GM23338 (cell line): ENCODE data around the gene SSBP2. TPM values are rescaled to one million over a fixed set of nuclear protein-coding genes. Genes with fewer than 3 reads are reported as not detected.
"Not testable (repeated sequence)": the region's sequence is repeated elsewhere in the genome, so short reads cannot be mapped to it uniquely, and the experiment has no call there.

Experiments used
- ATAC-seq: fragments of 200-7000 bp; cut with Tn5 transposase; 3 replicates; pipeline ENCODE4 v1.9.1; 2020
- DNase-seq: peaks from one replicate; pipeline ENCODE4 v3.0.0-alpha.2; 2015; ENCODE audit warnings: low spot score
- H2AFZ ChIP-seq: fragments of 200-600 bp; sonication (generic); 2 replicates; pipeline ENCODE4 v1.8.0; 2016; ENCODE audit warnings: antibody characterized with exemption, mild to moderate bottlenecking, moderate library complexity
- H3F3A ChIP-seq: fragments of 200-600 bp; sonication (generic); replicated peaks from 2 replicates; pipeline ENCODE4 v1.8.0; 2017; ENCODE audit warnings: antibody characterized with exemption, mixed run types, low read depth
- H3K27ac ChIP-seq: fragments of 200-600 bp; sonication (generic); 2 replicates; pipeline ENCODE4 v1.6.1; 2016; ENCODE audit warnings: low read depth
- H3K27me3 ChIP-seq: fragments of 200-600 bp; sonication (generic); 2 replicates; pipeline ENCODE4 v1.8.0; 2016; ENCODE audit warnings: mild to moderate bottlenecking, mixed run types, moderate library complexity; ENCODE audit not compliant: insufficient read depth
- H3K36me3 ChIP-seq: fragments of 200-600 bp; sonication (generic); 2 replicates; pipeline ENCODE4 v1.8.0; 2016; ENCODE audit warnings: mild to moderate bottlenecking; ENCODE audit not compliant: insufficient read depth
- H3K4me1 ChIP-seq: fragments of 200-600 bp; sonication (generic); 2 replicates; pipeline ENCODE4 v1.8.0; 2016; ENCODE audit warnings: mild to moderate bottlenecking, moderate library complexity; ENCODE audit not compliant: insufficient read depth
- H3K4me2 ChIP-seq: fragments of 200-600 bp; sonication (generic); 2 replicates; pipeline ENCODE4 v1.7.1; 2017; ENCODE audit warnings: mixed run types
- H3K4me3 ChIP-seq: fragments of 200-600 bp; sonication (generic); 2 replicates; pipeline ENCODE4 v1.6.1; 2016; ENCODE audit warnings: mixed run types
- H3K79me2 ChIP-seq: fragments of 200-600 bp; sonication (generic); replicated peaks from 2 replicates; pipeline ENCODE4 v1.8.0; 2017; ENCODE audit warnings: mild to moderate bottlenecking; ENCODE audit not compliant: insufficient read depth
- H3K9me2 ChIP-seq: fragments of 200-600 bp; sonication (generic); 2 replicates; pipeline ENCODE4 v1.8.0; 2017; ENCODE audit not compliant: insufficient read depth
- H4K20me1 ChIP-seq: fragments of 200-600 bp; sonication (generic); replicated peaks from 2 replicates; pipeline ENCODE4 v1.8.0; 2017; ENCODE audit warnings: mild to moderate bottlenecking; ENCODE audit not compliant: insufficient read depth
- H3K27ac Mint-ChIP-seq: 2 replicates; pipeline ENCODE4 v1.8.0; 2020; ENCODE audit warnings: inconsistent platforms, mild to moderate bottlenecking, moderate library complexity, mixed read lengths
- H3K27me3 Mint-ChIP-seq: 3 replicates; pipeline ENCODE4 v1.8.0; 2022; ENCODE audit warnings: low read depth, mild to moderate bottlenecking, moderate library complexity, mixed read lengths, inconsistent platforms; ENCODE audit not compliant: insufficient read depth, poor library complexity
- H3K36me3 Mint-ChIP-seq: 3 replicates; pipeline ENCODE4 v1.8.0; 2021; ENCODE audit warnings: low read depth, mild to moderate bottlenecking, inconsistent platforms, moderate library complexity, mixed read lengths
- H3K4me1 Mint-ChIP-seq: 3 replicates; pipeline ENCODE4 v1.8.0; 2020; ENCODE audit warnings: mild to moderate bottlenecking, inconsistent platforms, mixed read lengths
- H3K4me3 Mint-ChIP-seq: 3 replicates; pipeline ENCODE4 v1.8.0; 2021; ENCODE audit warnings: moderate library complexity, mild to moderate bottlenecking, inconsistent platforms, mixed read lengths
- H3K9me3 Mint-ChIP-seq: 3 replicates; pipeline ENCODE4 v1.8.0; 2020; ENCODE audit warnings: moderate library complexity, mild to moderate bottlenecking, inconsistent platforms, mixed read lengths
- REST ChIP-seq: IDR thresholded peaks from one replicate; pipeline ENCODE4 v1.6.1; 2018; ENCODE audit warnings: antibody characterized with exemption; ENCODE audit not compliant: unreplicated experiment
- STAT1 ChIP-seq: IDR thresholded peaks from one replicate; pipeline ENCODE4 v1.6.1; 2016; ENCODE audit warnings: antibody characterized with exemption; ENCODE audit not compliant: unreplicated experiment
- polyA plus RNA-seq: library from polyadenylated mRNA; unstranded; fragments of >200 nt; fragmentation: Nextera tagmentation; extraction: Ambion mirVana; gene quantifications from 2 replicates; pipeline ENCODE4 v1.2.1, GENCODE V29; 2016
- total RNA-seq: library from RNA; depleted of rRNA; stranded (reverse); fragments of >200 nt; shearing (Covaris generic); gene quantifications from 2 replicates; pipeline ENCODE4 v1.2.3, GENCODE V29; 2014
- TF ChIP-seq, protein P1 (sequence below): fragments of 250-450 bp; sonication (Bioruptor Pico); IDR thresholded peaks from 2 replicates; pipeline ENCODE4 v1.5.0; 2020; ENCODE audit warnings: mild to moderate bottlenecking, moderate library complexity

SSBP2 gene
- total and polyA plus RNA-seq, 2 experiments from 2014 or later = 21.5 to 24.7 TPM

DNA sequence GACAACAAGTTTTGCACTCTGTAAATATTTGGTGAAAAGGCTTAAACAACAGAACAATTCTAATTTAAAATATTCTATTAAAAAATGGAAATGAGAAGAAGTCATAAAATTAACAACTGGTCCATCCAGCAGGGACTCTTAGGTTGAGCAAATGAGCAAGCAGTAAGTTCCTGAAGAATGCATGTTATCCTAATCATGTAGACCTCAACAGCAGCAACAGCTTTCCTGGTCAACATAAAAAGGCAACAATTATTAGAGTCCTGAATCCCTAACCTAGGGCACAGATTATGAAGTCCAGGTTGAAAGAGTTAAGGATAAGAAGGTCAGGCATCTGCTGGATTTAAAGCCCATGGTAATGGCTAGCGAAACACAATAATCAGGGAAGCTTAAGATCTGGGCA lies 120.9 kb downstream of the SSBP2 start (continued):
- TF ChIP-seq, protein P1, sequence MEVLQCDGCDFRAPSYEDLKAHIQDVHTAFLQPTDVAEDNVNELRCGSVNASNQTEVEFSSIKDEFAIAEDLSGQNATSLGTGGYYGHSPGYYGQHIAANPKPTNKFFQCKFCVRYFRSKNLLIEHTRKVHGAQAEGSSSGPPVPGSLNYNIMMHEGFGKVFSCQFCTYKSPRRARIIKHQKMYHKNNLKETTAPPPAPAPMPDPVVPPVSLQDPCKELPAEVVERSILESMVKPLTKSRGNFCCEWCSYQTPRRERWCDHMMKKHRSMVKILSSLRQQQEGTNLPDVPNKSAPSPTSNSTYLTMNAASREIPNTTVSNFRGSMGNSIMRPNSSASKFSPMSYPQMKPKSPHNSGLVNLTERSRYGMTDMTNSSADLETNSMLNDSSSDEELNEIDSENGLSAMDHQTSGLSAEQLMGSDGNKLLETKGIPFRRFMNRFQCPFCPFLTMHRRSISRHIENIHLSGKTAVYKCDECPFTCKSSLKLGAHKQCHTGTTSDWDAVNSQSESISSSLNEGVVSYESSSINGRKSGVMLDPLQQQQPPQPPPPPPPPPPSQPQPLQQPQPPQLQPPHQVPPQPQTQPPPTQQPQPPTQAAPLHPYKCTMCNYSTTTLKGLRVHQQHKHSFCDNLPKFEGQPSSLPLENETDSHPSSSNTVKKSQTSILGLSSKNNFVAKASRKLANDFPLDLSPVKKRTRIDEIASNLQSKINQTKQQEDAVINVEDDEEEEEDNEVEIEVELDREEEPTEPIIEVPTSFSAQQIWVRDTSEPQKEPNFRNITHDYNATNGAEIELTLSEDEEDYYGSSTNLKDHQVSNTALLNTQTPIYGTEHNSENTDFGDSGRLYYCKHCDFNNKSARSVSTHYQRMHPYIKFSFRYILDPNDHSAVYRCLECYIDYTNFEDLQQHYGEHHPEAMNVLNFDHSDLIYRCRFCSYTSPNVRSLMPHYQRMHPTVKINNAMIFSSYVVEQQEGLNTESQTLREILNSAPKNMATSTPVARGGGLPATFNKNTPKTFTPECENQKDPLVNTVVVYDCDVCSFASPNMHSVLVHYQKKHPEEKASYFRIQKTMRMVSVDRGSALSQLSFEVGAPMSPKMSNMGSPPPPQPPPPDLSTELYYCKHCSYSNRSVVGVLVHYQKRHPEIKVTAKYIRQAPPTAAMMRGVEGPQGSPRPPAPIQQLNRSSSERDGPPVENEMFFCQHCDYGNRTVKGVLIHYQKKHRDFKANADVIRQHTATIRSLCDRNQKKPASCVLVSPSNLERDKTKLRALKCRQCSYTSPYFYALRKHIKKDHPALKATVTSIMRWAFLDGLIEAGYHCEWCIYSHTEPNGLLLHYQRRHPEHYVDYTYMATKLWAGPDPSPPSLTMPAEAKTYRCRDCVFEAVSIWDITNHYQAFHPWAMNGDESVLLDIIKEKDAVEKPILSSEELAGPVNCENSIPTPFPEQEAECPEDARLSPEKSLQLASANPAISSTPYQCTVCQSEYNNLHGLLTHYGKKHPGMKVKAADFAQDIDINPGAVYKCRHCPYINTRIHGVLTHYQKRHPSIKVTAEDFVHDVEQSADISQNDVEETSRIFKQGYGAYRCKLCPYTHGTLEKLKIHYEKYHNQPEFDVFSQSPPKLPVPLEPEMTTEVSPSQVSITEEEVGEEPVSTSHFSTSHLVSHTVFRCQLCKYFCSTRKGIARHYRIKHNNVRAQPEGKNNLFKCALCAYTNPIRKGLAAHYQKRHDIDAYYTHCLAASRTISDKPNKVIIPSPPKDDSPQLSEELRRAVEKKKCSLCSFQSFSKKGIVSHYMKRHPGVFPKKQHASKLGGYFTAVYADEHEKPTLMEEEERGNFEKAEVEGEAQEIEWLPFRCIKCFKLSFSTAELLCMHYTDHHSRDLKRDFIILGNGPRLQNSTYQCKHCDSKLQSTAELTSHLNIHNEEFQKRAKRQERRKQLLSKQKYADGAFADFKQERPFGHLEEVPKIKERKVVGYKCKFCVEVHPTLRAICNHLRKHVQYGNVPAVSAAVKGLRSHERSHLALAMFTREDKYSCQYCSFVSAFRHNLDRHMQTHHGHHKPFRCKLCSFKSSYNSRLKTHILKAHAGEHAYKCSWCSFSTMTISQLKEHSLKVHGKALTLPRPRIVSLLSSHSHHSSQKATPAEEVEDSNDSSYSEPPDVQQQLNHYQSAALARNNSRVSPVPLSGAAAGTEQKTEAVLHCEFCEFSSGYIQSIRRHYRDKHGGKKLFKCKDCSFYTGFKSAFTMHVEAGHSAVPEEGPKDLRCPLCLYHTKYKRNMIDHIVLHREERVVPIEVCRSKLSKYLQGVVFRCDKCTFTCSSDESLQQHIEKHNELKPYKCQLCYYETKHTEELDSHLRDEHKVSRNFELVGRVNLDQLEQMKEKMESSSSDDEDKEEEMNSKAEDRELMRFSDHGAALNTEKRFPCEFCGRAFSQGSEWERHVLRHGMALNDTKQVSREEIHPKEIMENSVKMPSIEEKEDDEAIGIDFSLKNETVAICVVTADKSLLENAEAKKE (CRISPR knock-in tag) = no peak
- TF ChIP-seq STAT1 (no peak), REST (no peak)

DNA sequence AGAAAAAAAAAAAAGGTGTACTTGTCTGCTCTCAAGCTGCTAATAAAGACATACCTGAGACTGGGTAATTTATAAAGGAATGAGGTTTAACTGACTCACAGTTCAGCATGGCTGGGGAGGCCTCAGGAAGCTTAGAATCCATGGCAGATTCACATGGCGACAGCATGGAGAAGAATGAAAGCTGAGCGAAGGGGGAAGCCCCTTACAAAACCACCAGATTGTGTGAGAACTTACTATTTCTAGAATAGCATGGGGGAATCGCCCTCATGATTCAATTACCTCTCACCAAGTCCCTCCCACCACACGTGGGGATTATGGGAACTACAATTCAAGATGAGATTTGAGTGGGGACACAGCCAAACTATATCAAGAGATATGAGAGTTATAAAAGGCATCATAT lies 122.8 kb downstream of the SSBP2 start:
- not testable (repeated sequence) for H3K4me3 Mint-ChIP-seq

More for the DNA sequence above, 122.8 kb downstream of the SSBP2 start:
- H3K27ac ChIP-seq, H3K4me3 ChIP-seq, H4K20me1 ChIP-seq, ATAC-seq, H3K27me3 ChIP-seq, H3K4me2 ChIP-seq, H3K4me1 Mint-ChIP-seq, H3K36me3 ChIP-seq, H3K9me3 Mint-ChIP-seq, H3K36me3 Mint-ChIP-seq, H3K9me2 ChIP-seq, H3F3A ChIP-seq, H3K79me2 ChIP-seq, H3K27ac Mint-ChIP-seq, H2AFZ ChIP-seq, DNase-seq, H3K4me1 ChIP-seq, H3K27me3 Mint-ChIP-seq: not testable (repeated sequence)
